ENCODE results near the gene EFNB1. TPM values are rescaled to one million over a fixed set of nuclear protein-coding genes. Genes with fewer than 3 reads are reported as not detected.

The EFNB1 gene
- total and polyA plus RNA-seq, 9 of the 15 experiments (the other 6 are each of a cell fraction or from before 2014, with no cell fraction given), result 0.01 to 2.1 (median 0.99) TPM; not detected in 1

DNA sequence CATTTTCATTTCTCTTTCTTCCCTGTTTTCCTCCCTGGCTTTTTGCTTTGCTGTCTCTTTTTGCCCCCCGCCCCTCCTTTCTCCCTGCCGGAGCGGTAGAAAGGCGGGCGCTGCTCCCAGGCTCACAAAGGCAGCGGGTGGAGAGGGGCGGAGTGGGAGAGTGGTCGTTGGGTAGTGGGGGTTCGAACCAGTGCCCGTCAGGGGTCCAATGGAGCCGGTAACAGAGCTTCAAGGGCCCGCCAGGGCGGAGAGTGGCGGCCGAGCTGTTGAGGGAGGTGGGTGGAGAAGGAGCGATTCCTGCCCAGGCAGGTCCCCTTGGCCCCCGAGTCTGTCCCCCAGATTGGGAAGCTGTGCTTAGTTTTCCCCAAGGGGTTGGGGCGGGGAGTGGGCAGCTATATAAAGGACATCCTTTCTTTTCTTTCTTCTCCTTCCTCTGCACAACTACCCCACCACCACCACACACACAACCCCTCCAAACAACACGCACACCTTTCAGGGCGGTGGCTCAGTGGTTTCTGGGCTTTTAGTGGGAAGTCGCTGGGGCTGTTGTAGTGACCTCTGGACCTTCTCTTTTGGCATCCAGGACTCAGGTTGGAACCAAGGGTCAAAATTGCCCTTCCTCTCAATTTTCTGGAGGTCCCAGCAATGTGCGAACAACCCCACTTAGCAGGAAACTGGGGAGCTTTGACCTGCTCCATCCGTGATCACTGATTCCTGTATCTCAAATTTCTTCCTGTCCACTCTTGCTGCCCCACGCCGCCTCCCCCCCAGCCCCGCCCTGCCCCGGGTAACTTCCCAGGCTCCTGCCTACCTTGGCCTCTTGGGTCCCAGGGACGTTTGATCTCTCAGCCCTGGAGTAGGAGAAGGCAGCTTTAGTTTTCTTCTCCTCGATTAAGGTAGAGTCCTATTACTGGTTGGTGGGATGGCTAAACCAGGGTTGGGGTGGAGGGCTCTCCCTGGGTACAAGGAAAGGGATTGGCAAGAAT lies 1.9 kb downstream of the EFNB1 start:
- H3K79me2 ChIP-seq (ENCODE audit: control insufficient read depth, insufficient read depth, low read length), result no peaks in the 10 kb centered on the region
- in situ Hi-C loops (cut with MboI), result no loop called here
- no peak for DNase-seq (ENCODE audit: extremely low read depth in 1 of 4, low spot score in 3 of 4)

More for the DNA sequence above, 1.9 kb downstream of the EFNB1 start:
- no peak for FAIRE-seq
- Histone ChIP-seq H3K9me1 (ENCODE audit: control insufficient read depth, insufficient read depth, low read length) (no peaks in the 10 kb centered on the region), H3K4me2 (ENCODE audit: insufficient read depth, low read length) (no peak overlapping the region), H3K4me3 (no peak overlapping the region), H4K20me1 (replicated peaks; ENCODE audit: control insufficient read depth, insufficient read depth, low read length) (no peaks in the 10 kb centered on the region), H3K36me3 (ENCODE audit: control insufficient read depth, insufficient read depth, low read length) (no peaks in the 10 kb centered on the region), H3K27me3 (ENCODE audit: control insufficient read depth in 2 of 2, insufficient read depth in 2 of 2, low read length in 2 of 2) (peaks cover 0 to 7% of the 10 kb centered on the region in 2 experiments; a peak in 1 of 5 replicates), H3K9me3 (replicated peaks; ENCODE audit: control insufficient read depth, insufficient read depth, low read depth, low read length) (no peaks in the 10 kb centered on the region), H3K27ac (ENCODE audit: extremely low read depth, low read depth, low read length) (no peak overlapping the region), H3K9ac (ENCODE audit: insufficient read depth in 1 of 2, low read depth in 2 of 2, low read length in 2 of 2) (no peak overlapping the region), H2AFZ (ENCODE audit: low read depth, low read length) (no peak overlapping the region), H3K4me1 (replicated peaks in 1 of 2; ENCODE audit: control insufficient read depth in 2 of 2, insufficient read depth in 2 of 2, low read length in 2 of 2) (peaks cover 0 to 22% of the 10 kb centered on the region in 2 experiments; a peak in 2 of 5 replicates)
- TF ChIP-seq TAF15 (IDR thresholded peaks at IDR 0.05; ENCODE audit: low read depth, low read length), result no peak
- no peak for TF ChIP-seq AFF1 (IDR thresholded peaks at IDR 0.05; ENCODE audit: low read depth in 1 of 2, partially characterized antibody in 2 of 2)
- WGBS (ENCODE audit: insufficient coverage, low coverage, missing lambda C conversion rate), result 21% methylated on average over 10 of the region's 29 CpGs
- ChIA-PET POLR2A (no interaction called here), CTCF (ENCODE audit: low intra/inter-chr PET ratio) (no interaction called here)
- no TSS peak for BruUV-seq (replicated peaks)
- intact Hi-C loops (cut with micrococcal nuclease), result no loop called here
- no peak for ATAC-seq

All from K562 (cell line).